ENCODE data around the gene TPPP3.
A peak's percentile ranks its signal among the peaks of the same experiment; 100 is the strongest.
"Not testable (repeated sequence)": the region's sequence is repeated elsewhere in the genome, so short reads cannot be mapped to it uniquely, and the experiment has no call there.

The TPPP3 gene

GRCh38 chr16:67388591-67388990 lies 4.7 kb downstream of the TPPP3 start:
- no peak for DNase-seq

GRCh38 chr16:67388191-67388590 lies 5.1 kb downstream of the TPPP3 start:
- no peak for DNase-seq

GRCh38 chr16:67387479-67388079 lies 5.7 kb downstream of the TPPP3 start:
- DNase-seq: no peak

- no peak for DNase-seq
Observed at GRCh38 chr16:67386861-67387455, 6.3 kb downstream of the TPPP3 start.

- DNase-seq: no peak
Observed at GRCh38 chr16:67384778-67385510, 8.4 kb downstream of the TPPP3 start.

- DNase-seq: no peak
Observed at GRCh38 chr16:67383284-67383683, 10.0 kb downstream of the TPPP3 start.

DNA sequence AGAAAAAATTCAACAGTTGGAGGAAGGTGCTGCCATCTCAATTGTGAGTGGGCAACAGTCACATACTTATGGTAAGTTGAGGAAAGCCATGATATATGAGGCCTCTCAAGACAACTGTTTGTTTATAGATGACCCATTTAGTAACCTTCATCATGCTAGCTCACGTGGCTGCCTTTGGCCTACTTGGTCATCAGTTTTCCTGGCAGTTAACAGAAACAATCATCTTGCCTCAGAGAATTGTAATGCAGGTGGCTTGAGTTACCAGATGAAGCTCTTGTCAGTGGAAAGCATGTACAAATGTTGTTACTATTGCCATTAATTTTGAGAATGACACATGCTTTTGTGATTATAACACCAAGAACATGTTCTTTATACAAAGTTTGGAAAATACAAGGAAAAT lies 14.7 kb downstream of the TPPP3 start:
- no peak for DNase-seq

DNA sequence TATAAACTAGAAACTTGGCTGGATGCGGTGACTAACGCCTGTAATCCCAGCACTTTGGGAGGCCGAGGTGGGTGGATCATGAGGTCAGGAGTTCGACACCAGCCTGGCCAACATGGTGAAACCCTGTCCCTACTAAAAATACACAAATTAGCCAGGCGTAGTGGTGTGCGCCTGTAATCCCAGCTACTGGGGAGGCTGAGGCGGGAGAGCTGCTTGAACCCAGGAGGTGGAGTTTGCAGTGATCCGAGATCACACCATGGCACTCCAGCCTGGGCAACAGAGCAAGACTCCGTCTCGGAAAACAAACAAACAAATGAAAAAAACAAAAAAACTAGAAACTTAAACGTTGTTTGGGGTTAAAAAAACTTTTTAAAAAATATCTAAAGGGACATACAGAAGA lies 17.3 kb downstream of the TPPP3 start:
- DNase-seq: not testable (repeated sequence)

DNA sequence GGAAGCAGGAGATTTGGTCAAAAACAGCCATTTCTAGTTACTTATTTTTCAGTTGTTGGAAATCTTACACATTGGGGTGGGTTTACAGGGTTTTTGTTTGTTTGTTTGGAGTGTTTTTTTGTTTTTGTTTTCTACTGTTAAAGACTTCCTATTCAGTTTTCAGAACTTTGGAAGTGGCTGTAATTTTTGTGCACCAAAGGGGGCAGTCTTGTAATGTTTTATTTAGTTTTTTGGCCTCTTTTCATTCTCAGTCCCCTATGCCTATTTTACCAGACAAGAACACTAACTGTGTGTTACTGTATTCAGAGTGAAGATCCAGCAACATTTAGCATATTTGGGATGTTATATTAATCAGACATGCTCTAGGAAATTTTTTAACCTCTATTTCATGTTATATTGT lies 20.6 kb downstream of the TPPP3 start:
- DNase-seq: peak; percentile 9

DNA sequence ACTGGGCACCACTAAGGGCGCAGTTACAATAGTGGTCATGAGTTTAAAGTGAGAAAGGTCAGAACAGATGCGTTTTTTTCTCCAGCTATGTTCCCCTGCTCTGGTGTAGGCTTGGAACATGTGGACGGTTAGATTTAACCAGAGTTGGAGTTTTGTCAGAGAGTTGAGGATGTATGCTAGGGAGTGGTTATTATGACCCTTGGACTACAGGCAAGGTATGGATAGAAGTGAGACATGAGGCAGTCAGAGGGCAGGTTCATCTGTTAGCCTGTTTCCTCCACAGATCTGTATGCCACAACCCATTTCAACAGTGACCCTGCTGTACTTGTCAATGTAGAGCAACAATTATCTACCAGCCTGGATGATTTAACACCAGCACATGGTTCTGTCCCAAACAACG lies 22.6 kb downstream of the TPPP3 start:
- no peak for DNase-seq

GRCh38 chr16:67364600-67365235 lies 28.6 kb downstream of the TPPP3 start:
- DNase-seq: no peak

GRCh38 chr16:67361038-67361437 lies 32.3 kb downstream of the TPPP3 start:
- DNase-seq: no peak

- not testable (repeated sequence) for DNase-seq
Observed at GRCh38 chr16:67359540-67360269, 33.6 kb downstream of the TPPP3 start.

DNA sequence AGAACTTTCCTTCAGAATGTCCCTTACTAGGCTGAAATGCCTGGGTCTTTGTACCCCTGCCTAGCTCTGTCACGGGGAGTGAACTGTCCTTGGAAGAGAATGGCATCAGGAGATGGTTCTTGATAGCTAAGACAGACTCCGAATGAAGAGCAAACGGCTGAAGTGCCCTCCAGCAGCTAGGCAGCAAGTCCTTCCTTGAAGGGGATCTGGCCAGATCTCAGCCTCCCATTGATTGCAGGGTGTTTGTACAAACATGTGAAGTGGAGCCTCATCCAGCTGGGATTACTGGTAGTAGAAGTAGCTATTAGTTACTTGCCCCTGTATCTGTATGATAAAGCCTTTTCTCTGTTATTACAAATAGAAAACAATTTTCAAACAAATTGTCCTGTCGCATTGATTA lies 35.7 kb downstream of the TPPP3 start:
- no peak for DNase-seq

GRCh38 chr16:67356396-67356795 lies 36.9 kb downstream of the TPPP3 start:
- DNase-seq: no peak

DNA sequence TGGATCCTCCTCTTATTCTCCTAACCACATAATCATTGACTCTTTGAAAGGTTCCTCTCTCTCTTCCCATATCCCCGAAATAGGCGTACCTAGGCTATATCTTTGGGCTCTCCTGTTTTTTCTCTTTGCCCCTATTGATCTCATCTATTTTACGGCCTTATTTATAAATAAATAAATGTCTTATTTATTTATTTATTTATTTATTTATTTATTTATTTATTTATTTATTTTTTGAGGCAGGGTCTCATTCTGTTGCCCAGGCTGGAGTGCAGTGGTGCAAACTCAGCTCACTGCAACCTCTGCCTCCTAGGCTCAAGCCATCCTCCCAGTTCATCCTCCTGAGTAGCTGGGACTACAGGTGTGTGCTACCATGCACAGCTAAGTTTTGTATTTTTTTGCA lies 40.8 kb downstream of the TPPP3 start:
- DNase-seq: not testable (repeated sequence)

DNA sequence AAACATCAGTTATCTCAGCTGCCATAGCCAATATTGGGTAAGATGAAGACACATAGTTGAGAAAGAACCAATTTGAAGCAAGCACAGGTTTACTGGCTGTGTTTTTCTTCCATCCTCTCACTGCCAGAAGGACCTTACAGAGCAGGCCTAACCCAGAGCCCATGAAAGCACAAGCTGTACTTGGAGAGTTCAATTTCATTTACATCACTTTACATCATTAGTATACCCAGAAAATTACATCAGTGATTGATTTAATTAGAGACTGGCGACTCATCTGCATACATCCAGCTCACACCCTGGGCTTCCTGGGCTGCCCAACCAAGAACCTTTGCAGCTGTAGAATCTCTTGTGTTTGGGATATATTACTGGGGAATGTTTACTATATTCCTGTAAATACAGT lies 43.0 kb downstream of the TPPP3 start:
- no peak for DNase-seq

DNA sequence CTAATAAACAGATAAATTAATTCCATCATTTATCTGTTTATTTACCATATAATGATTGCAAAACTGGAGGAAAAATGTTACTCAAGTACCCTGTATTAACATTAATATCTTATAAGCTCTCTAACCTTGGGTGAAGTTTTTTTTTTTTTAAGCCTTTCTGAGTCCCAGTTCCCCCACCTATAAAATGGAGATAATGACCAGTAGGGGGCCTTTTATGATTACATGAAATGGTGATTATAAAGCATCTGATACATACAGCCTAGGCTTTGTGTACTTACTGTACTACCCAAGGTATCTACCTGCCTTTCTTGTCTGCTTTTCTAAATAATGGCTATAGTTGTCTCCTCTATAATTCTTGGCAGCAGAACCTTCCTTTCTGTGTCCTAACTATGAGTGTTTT lies 44.1 kb downstream of the TPPP3 start:
- DNase-seq: peak; percentile 37

DNA sequence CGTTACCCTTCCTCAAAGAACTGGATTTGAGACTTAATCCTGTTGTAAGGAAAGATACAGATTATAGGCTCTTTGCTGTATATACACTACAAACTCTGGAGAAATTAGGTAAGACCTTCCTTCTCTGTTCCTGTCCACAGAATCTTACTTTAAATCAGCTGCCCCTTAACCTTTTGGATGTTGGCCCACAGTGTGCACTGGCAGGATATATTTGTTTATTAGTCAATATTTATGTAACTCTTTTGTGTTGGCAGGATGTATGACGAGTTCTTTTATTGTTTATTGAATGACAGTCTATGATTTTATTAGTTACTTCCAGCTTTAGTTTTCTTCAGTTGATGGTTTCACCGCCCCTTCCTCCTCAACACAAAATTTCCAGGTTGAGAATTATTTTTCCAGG lies 47.0 kb downstream of the TPPP3 start:
- no peak for DNase-seq

DNA sequence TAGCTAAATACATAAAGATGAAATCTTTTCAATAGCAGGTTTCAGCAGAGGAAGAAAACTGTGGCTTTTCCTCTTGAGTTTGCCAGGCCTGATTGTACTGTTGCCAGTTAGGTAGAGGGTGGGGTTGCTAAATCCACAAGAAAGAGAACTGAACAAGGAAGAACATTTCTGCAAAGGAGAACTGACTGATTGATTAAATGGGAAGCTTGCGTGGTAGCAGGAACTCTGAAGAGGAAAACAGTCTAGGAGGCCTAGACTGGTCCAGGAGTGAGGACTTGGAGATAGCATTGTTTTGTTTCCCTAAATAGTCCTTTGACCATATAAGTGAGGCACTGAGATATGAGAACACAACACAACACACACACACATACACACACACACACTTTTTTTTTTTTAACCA lies 47.9 kb downstream of the TPPP3 start:
- DNase-seq: no peak

- no peak for DNase-seq
Observed at GRCh38 chr16:67342616-67343015, 50.7 kb downstream of the TPPP3 start.

GRCh38 chr16:67341250-67341649 lies 52.0 kb downstream of the TPPP3 start:
- no peak for DNase-seq

Measured in activated CD4-positive, alpha-beta T cell treated with anti-CD3 and anti-CD28 coated beads, Interleukin-2, Interleukin-6, amounts not matched to agents 100 ng/mL and 50 ng/mL, durations not matched to agents 16 hours and 8 hours (primary cell).